GM21786 (cell line): ENCODE data around the gene WDR72.
"Not testable (repeated sequence)": the region's sequence is repeated elsewhere in the genome, so short reads cannot be mapped to it uniquely, and the experiment has no call there.

Experiments
- ATAC-seq: cut with Tn5 transposase; IDR thresholded peaks from one replicate; pipeline ENCODE4 v1.9.1; 2021; ENCODE audit not compliant: unreplicated experiment

Gene WDR72

DNA sequence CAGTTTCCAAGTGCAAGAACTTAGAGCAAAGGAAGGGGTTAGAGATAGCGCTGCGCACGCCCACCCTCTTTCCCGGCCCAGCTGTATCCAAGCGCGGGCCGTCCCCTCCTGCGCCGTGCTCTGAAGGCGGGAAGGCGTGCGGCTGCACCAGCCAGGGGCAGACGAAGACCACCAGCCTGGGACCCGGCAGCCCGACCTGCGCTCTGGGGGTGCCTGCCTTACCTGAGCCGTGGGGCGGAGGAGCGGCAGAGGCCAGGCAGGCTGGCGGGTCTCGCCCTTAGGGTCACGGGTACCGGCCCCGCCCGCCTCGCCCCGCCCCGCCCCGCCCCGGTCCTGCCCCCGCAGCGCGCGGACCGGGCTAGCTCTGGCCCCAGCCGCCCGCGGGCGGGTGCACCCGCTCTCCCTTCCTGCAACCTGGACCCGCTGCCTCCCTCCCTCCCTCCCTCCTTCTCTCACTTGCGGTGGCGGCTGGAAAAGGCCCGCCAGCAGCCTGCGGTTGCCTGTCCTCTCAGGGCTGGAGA is at the start of gene WDR72:
WDR72 (minus strand) TSS at position 253 of the 521 bp plus-strand sequence. CDS start 26,514 bp downstream, outside the sequence.
- no peak for ATAC-seq

DNA sequence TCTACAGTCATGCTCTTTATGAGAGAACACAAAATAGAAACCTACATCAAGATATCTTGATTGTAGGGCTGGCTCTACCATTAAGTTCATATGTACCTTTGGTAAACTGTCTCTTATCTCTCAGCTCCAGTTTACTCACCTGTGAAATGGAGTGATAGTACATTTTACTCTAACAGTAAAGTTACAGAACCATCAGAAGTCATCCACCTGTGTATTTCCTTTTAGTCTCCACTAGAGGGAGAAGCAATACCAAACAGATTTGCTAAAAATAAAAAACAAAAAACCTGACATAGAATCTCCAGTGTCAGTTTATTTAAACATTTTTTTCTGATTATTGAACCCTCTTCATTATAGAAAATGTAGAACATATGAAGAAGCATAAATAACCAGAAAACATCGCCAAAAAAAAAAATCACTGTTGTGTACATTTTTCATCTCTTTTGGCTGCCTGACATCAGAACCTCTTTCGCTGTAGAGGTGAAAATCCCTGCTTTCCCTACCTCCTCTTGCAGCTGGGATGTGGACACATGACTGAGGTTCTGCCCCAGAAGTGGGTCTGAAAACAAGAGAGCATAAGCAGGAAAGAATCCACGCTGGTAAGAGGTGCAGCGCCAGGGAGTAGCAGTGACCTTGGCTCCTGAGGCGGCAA is 48.7 kb upstream of the WDR72 start:
- no peak for ATAC-seq

DNA sequence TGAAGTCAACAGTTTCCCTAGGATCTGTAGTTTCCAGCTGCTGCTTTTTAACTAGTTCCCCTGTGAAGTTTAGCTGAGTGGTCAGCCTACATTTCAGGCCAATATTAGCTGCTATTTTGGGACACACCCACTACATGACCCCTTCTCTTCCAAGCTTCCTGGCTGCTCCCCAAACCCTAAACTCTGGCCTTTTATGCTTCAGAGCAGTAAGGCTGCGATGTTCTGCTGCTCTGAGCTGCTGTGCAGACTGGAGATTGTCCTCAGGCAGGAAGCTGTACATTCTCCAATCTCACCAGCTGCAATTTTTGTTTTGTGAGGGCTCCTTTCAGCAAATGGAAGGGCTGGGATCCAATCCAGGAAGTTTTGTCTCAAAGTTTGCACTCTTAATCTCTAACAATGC is 48.0 kb upstream of the WDR72 start:
- no peak for ATAC-seq

DNA sequence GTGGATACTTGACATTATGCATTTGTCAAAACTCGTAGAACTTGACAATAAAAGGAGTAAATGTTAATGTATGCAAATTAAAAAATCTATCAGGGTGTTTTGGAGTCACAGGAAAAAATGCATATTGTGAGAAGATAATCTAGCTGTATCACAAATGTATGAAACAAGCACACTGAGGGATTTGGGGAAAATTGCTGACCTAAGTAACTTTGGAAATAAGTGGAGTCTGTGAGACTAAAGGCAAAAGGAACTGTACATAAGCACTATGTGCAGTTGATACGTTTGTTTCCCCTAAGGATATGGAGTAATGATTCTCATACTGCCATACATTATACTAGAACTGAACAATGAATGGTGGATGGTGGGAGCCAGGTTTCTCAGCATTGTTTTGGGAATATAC is 43.2 kb upstream of the WDR72 start:
- no peak for ATAC-seq

DNA sequence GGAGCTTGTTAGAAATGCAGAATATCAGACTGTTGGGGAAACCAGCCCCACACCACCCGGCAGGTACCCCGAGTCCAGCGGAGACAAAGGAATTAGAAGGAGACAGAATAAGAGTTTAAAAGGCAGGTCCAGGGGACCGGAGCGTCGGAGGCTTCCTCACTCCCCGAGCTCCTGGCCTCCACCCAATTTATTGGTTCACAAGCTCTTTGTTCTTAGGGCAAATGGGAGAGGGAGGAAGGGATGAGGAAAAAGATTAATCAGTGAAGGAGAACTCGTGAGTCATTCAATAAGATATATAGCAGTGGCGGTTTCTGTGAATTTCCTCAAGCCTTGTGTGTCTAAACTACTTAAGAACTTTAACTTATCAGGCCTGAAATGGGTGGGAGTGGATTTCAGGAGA is 32.1 kb upstream of the WDR72 start:
- ATAC-seq: no peak

DNA sequence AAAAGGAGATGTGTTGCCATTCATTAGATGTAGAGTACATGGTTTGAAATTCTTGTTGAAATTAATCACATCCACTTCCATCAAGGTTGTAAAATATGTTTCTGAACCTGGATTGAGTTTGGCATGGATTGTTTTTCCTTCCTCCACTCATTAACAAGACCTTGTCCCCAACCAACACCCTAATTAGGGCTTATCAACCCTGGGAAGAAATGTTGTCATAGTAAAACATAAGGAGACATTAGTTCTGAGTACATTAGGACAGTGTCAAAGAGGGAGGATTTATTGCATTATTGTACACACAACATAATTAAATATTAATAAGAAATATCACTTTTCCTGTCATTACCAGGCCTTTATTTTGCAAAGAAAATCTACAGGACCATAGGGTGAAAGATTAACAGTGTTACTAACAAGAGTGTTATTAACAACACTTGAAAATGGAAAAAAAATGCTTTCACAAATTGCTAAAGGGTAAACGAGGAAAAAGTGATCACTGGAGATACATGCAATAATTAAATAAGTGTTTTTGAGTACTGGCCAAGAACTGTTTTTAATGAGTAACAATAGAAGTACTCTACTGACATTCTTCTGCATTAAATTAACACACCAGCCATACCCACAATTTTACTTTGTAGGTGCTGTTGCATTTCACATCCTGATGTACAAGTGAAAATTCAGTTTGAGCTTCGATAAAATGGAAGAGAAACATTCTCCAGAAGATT is 30.4 kb upstream of the WDR72 start:
- no peak for ATAC-seq

DNA sequence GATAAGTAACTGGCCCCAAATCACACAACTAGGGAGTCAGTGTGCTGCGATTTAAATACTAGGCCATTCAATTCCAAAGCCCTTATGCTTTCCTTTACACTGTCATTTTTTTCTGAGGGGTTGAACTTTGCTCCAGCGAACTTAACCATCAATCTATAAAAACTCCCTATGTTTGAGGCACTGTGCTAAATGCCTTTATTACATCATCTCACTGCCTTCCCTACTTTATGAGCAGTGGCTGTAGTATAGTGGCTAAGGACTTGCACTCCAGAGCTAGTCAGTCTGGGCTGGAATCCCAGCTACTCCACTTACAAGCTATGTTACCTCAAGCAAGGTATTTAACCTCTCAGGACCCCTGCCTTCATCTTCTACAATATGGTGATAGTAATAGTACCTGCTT is 26.9 kb upstream of the WDR72 start:
- no peak for ATAC-seq

DNA sequence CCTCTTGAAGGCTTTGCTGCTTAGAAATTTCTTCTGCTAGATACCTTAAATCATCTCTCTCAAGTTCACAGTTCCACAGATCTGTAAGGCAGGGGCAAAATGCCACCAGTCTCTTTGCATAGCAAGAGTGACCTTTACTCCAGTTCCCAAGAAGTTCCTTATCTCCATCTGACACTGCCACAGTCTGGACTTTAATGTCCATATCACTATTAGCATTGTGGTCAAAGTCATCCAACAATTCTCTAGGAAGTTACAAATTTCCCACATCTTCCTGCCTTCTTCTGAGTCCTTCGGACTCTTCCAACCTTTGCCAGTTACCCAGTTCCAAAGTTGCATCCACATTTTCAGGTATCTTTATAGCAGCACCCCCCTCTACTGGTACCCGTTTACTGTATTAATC is 25.8 kb upstream of the WDR72 start:
- not testable (repeated sequence) for ATAC-seq

DNA sequence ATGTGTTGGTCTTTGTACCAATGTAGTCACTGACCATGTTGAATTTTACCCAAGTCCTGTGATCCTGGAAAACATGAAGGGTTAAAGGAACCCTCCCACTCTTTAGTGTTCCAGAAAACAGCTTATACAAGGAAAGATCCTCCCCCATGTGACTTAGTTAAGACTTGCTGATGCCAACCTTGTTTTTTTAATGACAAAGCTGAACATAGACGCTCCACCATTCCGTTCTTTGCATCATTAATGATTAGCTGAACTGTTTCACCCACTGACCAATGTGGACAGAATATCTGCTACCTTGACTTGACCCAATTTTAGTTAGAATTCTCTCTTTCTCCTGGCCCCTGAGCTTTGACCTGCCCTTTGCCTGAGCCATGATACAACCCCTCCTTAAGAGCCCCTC is 3.5 kb upstream of the WDR72 start:
- ATAC-seq: no peak

DNA sequence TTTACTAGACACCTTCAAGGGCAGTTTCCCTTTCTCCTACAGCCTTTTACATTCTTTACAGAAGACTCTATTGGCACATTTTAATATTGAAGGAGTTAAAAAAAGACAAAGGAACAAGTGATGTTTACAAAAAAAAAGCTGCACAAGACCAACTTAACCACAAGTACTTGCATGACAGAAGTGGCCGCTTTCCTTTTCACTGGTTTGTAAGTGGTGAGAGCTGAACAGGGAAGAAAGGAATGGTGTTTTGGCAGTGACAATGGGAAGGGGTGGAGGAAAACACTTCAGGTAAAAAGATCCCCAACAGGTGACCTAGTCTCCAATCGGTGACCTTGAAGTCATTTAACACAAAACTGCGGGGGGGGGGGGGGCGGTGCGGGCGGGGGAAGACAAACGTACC is 1.1 kb downstream of the WDR72 start:
- no peak for ATAC-seq

DNA sequence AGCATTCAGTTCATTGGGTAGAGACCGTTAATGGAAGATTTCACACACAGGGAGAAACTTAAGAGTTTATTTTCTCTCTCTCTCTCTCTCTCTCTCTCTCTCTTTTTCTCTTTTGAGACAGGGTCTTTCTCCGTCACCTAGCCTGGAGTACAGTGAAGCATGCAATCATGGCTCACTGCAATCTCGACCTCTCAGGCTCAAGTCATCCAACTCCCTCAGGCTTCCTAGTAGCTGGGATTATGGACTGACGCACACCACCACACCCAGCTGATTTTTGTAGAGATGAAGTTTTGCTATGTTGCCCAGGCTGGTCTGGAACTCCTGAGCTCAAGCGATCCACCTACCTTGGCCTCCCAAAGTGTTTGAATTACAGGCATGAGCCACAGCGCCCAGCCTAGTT is 1.6 kb downstream of the WDR72 start:
- ATAC-seq: no peak

DNA sequence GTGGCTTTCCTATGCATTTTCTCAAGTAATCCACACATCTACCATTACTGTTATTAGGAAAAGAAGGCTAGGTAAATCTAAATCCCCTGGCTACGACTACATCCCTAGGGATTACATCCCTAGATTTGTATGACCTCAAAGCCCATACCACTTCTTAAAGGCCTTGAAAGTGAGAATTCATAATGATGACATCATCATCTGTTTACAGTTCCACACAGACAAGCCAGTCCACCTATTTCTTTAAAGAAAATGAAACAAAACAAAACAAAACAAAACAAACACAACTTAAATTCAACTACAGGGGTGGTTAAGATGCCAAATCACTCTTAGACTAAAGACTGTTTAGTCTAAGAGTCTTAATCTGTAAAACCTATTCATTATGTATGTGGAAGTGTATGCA is 5.7 kb downstream of the WDR72 start:
- ATAC-seq: no peak

DNA sequence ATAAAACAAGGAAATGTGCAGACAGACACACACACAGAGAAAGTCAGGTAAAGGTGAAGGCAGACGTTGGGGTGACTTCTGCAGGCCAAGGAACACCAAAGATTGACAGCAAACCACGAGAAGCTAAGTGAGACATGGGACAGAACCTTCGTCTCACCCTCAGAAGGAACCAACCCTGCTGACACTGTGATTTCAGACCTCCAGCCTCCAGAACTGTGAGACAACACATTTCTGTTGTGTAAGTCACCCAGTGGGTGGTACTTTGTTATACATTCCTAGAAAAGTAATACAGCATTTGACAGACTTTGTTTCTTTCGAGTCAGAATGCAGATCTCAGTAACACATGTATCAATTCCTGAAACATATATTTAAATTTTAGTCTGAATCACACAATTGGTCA is 7.1 kb downstream of the WDR72 start:
- ATAC-seq: no peak

DNA sequence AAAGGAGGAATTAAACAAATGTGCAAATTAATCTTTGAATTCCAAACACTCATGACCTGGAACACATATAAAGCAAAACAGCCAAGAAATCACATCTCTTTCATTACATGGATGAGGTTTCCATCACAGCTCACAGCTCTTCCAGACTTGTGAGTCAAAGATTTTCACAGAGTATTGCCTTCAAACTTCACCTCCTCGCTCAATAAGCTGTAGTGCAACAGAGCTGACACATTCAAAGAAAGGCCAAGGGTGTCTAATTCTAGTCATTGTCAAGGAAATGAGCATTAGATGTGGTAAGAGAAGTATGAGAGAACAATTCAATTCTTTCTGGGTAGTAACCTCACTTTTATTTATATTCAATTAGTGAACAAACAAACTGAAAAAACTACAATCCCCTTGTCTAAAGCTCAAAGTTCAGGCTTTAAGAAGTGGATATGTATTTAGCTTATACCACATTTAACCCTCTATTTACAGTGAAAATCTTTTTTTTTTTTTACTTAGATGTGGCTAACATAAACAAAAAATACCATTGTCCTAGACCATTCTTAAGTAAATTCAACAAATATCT is 11.9 kb downstream of the WDR72 start:
- no peak for ATAC-seq

DNA sequence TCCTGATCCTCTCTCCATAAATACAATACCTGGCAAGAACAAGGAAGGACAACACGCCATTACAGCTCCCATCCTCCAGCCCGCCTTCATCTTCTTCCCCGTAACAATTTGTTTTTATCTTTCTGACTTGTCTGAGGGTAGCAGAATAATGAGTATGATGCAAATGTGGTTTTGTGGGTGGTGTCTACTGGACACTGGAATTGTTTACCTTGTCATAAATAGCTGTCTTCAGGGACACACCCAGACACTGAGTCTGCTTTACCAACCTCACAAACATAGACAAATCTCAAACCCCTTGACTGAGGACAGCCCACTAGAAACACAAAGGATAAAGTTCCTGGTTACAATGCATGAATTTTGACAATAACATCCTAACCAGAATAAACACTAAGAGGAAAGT is 13.4 kb downstream of the WDR72 start:
- no peak for ATAC-seq

DNA sequence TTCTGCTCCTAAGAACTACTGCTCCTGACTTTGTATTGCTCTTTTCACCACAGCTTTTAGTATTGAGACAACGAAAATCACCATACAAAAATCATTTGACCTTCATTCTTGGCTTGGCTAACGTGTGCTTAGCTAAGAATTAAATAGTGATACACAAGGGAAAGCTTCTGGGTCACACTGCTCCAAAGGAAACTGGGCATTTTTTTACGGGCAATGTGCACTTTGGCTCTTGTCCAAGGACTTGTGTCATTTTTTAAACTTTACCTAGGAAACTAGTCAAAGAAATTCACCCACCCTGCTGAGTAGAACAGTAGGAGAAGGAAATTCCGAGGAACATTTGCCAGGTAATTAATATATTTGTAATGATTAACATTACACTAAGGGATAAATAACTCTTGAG is 19.8 kb downstream of the WDR72 start:
- ATAC-seq: no peak

DNA sequence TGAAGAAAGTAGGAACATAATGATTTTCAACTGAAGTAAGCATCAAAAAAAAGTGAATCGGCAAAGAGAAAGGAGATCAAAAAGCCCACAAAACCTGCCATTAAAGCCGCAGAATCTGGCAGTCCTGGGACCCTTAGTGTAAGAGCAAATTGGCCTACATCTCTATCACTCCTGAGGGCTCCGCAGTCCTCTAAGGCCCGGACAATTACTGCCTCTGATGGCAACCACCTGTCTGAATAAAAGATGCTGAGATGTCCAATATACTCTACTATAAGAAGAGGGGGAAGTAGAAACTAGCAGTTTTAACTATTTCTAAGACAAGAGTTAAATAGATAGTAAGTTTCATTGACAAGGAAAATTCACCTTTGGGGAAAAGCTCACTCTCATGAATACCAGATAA is 20.3 kb downstream of the WDR72 start:
- no peak for ATAC-seq

DNA sequence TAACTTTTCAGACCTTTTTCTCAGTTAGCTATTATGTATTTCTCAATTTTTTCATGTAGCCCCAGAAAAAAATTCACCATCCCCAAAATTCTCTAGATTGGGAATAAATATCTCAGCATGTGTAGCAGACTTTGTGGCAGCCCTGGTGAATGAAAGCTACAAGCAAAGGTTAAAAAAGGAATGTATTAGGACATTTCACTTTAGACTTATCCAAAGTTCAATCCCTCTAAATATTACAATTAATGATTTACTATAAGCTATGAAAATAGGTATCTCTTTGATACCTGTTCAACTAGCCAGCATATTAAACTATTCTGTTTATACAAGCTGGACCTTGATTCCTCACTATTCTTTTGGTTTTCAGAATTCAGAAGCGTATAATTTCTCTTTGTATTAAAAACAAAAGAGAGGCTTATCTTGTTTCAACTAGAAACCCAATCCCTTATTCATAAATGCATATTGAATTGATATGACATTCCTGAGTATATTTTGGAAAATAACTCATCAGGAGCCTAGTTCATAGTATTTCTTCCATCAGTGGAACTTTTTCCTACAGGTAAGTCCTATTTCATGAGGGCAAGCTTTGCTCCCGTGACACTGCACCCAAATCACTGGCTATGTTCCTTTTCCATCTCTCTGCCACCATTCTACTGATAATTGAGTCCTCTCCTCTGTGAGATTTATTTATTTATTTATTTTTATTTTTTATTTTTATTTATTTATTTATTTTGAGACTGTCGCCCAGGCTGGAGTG is 38.0 kb downstream of the WDR72 start:
- ATAC-seq: no peak

DNA sequence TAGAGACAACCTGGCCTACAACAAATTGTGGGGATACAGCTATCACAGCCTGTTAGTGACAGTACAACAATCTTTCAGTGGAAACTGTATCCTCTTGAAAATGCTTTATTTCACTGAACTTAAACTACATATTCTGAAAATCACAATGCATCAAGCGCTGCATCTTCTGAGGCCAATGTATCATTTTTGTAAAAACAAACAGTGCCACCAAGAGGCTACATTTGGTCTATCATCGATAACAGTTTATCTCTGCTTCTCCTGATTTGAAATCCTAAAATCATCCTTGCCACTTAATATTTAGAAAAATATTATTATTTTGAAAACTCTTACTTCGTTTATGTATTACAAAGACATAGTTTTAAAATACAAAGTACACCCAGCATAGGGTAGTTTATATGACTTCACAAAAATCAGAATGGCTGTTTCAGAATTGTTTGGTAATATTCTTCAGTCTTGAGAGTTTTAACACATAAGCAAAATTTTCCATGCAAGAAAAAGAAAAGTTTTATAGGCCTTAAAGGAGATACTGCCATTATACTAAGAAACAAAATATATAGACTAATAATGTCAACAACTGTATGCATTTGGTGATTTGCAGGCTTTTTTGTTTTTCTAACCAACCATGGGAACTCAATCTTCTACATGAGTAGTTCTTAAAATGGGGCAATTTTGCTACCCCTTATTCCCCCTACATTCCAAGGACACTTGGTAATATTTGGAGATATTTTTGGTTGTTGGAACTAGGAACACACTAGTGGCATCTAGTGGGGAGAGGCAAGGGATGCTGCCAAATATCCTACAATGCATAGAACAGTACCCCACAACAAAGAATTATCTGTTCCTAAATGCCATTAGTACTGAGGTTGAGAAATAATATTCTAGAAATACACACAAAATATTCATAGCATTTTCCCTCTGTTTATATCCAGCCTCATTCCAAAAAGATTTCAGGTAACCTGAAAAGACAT is 42.3 kb downstream of the WDR72 start:
- ATAC-seq: no peak

DNA sequence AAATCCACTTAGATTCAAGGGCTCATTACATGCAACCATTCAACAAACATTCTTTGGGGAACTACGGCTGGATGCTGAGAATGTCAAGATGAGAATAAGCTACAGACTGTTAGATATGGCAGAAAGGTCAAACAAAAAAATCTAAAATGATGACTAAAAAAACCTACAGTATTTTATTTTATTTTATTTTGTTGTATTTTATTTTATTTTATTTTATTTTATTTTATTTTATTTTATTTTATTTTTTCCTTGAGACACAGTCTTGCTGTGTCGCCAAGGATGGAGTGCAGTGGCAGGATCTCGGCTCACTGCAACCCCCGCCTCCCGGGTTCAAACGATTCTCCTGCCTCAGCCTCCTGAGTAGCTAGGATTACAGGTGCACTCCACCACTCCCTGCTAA is 46.2 kb downstream of the WDR72 start:
- ATAC-seq: no peak
